Kidney (tissue), 14 donors: ENCODE data around the gene TRPV5. TPM values are rescaled to one million over a fixed set of nuclear protein-coding genes. Genes with fewer than 3 reads are reported as not detected.

Experiments used
- DNase-seq, 5 donors: peaks; one replicate each; pipeline ENCODE4 v3.0.0-alpha.2; 2013 to 2020
- FAIRE-seq: peaks from 2 replicates; lab custom pipeline; 2012; peaks lifted over from hg19 to GRCh38; lab: Jason Lieb, UNC
- H3K27ac ChIP-seq, 2 donors: one replicate each; pipeline ENCODE4 v1.7.0; 2013; ENCODE audit warnings: low read depth in 2 of 2, low read length in 2 of 2, inconsistent platforms in 1 of 2
- H3K27me3 ChIP-seq: one replicate; pipeline ENCODE4 v1.7.1; 2013; ENCODE audit warnings: low read length, inconsistent platforms; ENCODE audit not compliant: control insufficient read depth, insufficient read depth
- H3K36me3 ChIP-seq, 3 donors: one replicate each; pipeline versions ENCODE4 v1.7.0 to v1.7.1; 2013; ENCODE audit warnings: low read length in 3 of 3, control low read depth in 1 of 3, inconsistent platforms in 1 of 3; ENCODE audit not compliant: insufficient read depth in 3 of 3, control insufficient read depth in 2 of 3
- H3K4me1 ChIP-seq, 3 donors: one replicate each; pipeline versions ENCODE4 v1.7.0 to v1.7.1; 2013; ENCODE audit warnings: low read length in 3 of 3, inconsistent platforms in 1 of 3, low read depth in 1 of 3; ENCODE audit not compliant: control insufficient read depth in 2 of 3, insufficient read depth in 2 of 3
- H3K4me3 ChIP-seq, 3 donors: one replicate each; pipeline versions ENCODE4 v1.7.0 to v1.8.1; 2013; ENCODE audit warnings: low read length in 3 of 3, control low read depth in 1 of 3, inconsistent platforms in 1 of 3
- H3K9ac ChIP-seq, 3 donors: one replicate each; pipeline versions ENCODE4 v1.7.0 to v1.7.1; 2013; ENCODE audit warnings: low read length in 3 of 3, control low read depth in 1 of 3, inconsistent platforms in 1 of 3
- H3K9me3 ChIP-seq, 3 donors: one replicate each; pipeline versions ENCODE4 v1.7.0 to v1.7.1; 2013; ENCODE audit warnings: low read length in 3 of 3, control low read depth in 1 of 3, inconsistent platforms in 1 of 3; ENCODE audit not compliant: control insufficient read depth in 2 of 3, insufficient read depth in 1 of 3
- CTCF ChIP-seq: IDR thresholded peaks from 3 replicates; pipeline ENCODE4 v1.5.1; 2012; ENCODE audit warnings: mild to moderate bottlenecking, moderate library complexity, borderline replicate concordance; ENCODE audit not compliant: insufficient read depth; ENCODE audit errors: extremely low read depth
- intact Hi-C: fragments of 100-400 bp; cut with DNase I; formaldehyde crosslinking; loops from one replicate; pipeline ENCODE4 v1.11.1; 2022
- polyA plus RNA-seq: library from polyadenylated mRNA; stranded (reverse); fragments of 350-450 nt; fragmentation: Illumina TruSeq; extraction: RNeasy Lipid Tissue Mini Kit (QIAGEN cat#74804); gene quantifications from one replicate; pipeline ENCODE4 v1.2.3, GENCODE V29; 2014; ENCODE audit warnings: low read depth, low replicate concordance; ENCODE audit not compliant: insufficient read depth
- total RNA-seq: library from RNA; stranded (reverse); fragmentation: NEBNext Ultra II Directional; extraction: Animal tissue kit (Norgen Biotek cat#: 25700); gene quantifications from one replicate; pipeline ENCODE4 v1.2.1, GENCODE V29; 2021
- donor health status: control.
- donor health status: control.
- donor health status: control.
- donor health status: control.
- donor health status: control.
- donor health status: DM: yes; HTN: yes; CAD: no.
- donor health status: Normal renal cell carcinoma (clear cell type).

TRPV5 gene
- total and polyA plus RNA-seq, 2 donors from 2014 or later: 1.3 to 1.4 TPM

- no peaks in the 10 kb centered on the region for H3K9me3 ChIP-seq
- no peak overlapping the region for H3K4me3 ChIP-seq
- no peak for FAIRE-seq
- intact Hi-C loops: no loop called here
- no peaks in the 10 kb centered on the region for H3K27me3 ChIP-seq
- no peak for TF ChIP-seq CTCF
- H3K9ac ChIP-seq: no peak overlapping the region
- no peaks in the 10 kb centered on the region for H3K36me3 ChIP-seq
- H3K27ac ChIP-seq: no peak overlapping the region
- no peak for DNase-seq
- H3K4me1 ChIP-seq: peaks cover 0 to 2% (median 0%) of the 10 kb centered on the region in 3 donors
Observed at GRCh38 chr7:142914121-142914520, 19.4 kb downstream of the TRPV5 start.

GRCh38 chr7:142913566-142913965, 20.0 kb downstream of the TRPV5 start:
- H3K27ac ChIP-seq: no peak overlapping the region
- TF ChIP-seq CTCF: no peak
- intact Hi-C loops: no loop called here
- H3K4me3 ChIP-seq: no peak overlapping the region
- DNase-seq: no peak
- no peaks in the 10 kb centered on the region for H3K27me3 ChIP-seq
- no peaks in the 10 kb centered on the region for H3K36me3 ChIP-seq
- no peak overlapping the region for H3K9ac ChIP-seq
- H3K9me3 ChIP-seq: no peaks in the 10 kb centered on the region
- H3K4me1 ChIP-seq: peaks cover 0 to 2% (median 0%) of the 10 kb centered on the region in 3 donors
- no peak for FAIRE-seq

- Histone ChIP-seq H3K27ac (no peak overlapping the region), H3K36me3 (no peaks in the 10 kb centered on the region), H3K4me3 (no peak overlapping the region), H3K9me3 (no peaks in the 10 kb centered on the region), H3K27me3 (no peaks in the 10 kb centered on the region), H3K9ac (no peak overlapping the region), H3K4me1 (peaks cover 0 to 2% (median 0%) of the 10 kb centered on the region in 3 donors)
- intact Hi-C loops: no loop called here
- TF ChIP-seq CTCF: no peak
- DNase-seq (no peak), FAIRE-seq (no peak)
Observed at GRCh38 chr7:142913051-142913450, 20.5 kb downstream of the TRPV5 start.

GRCh38 chr7:142910481-142910880, 23.1 kb downstream of the TRPV5 start:
- DNase-seq (no peak), FAIRE-seq (no peak)
- Histone ChIP-seq H3K9ac (no peak overlapping the region), H3K27me3 (no peaks in the 10 kb centered on the region), H3K27ac (no peak overlapping the region), H3K4me3 (no peak overlapping the region), H3K4me1 (peaks cover 0 to 2% (median 0%) of the 10 kb centered on the region in 3 donors), H3K36me3 (no peaks in the 10 kb centered on the region), H3K9me3 (no peaks in the 10 kb centered on the region)
- no peak for TF ChIP-seq CTCF
- intact Hi-C loops: no loop called here
